ENCODE measurements around the gene ACSM3. TPM values are rescaled to one million over a fixed set of nuclear protein-coding genes. Genes with fewer than 3 reads are reported as not detected.

Gene ACSM3
- total and polyA plus RNA-seq, 2 experiments from 2014 or later = 5.7 to 8.7 TPM

DNA sequence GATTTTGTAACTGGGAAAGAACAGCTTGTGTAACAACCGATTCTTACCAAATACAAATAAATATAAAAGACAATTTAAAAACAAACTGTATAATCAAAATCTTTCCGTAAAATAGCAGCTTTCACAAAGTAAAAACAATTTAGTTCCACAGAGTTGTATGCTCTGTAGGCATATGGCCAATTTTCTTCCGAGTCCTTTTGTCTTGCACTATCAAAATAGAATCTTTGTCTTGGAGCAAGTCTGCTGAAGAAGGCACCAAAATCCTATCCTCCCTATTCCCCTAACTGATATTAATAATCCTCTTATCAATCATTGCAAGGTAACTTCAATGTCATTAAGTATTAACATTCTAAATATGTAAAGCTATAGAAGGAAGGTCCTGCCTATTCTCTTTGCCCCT is 29.8 kb upstream of the ACSM3 start:
- H3K27ac ChIP-seq (ENCODE audit: low read depth) = no peak overlapping the region
- H3K4me1 ChIP-seq (ENCODE audit: insufficient read depth) = no peaks in the 10 kb centered on the region
- Mint-ChIP-seq H3K9me3 (no peaks in the 10 kb centered on the region), H3K4me3 (no peak overlapping the region), H3K27ac (no peak overlapping the region), H3K4me1 (no peaks in the 10 kb centered on the region), H3K36me3 (ENCODE audit: low read depth) (peaks cover 39% of the 10 kb centered on the region), H3K27me3 (ENCODE audit: insufficient read depth, low read depth, poor library complexity) (peaks cover 2% of the 10 kb centered on the region)
- no peaks in the 10 kb centered on the region for H3F3A ChIP-seq (replicated peaks; ENCODE audit: low read depth)
- peaks cover 3% of the 10 kb centered on the region for H4K20me1 ChIP-seq (replicated peaks; ENCODE audit: insufficient read depth)
- DNase-seq (ENCODE audit: low spot score) (no peak), ATAC-seq (no peak)
- H2AFZ ChIP-seq = no peak overlapping the region
- H3K4me3 ChIP-seq = no peak overlapping the region
- no peak overlapping the region for H3K4me2 ChIP-seq
- no peak for TF ChIP-seq JUNB (IDR thresholded peaks at IDR 0.05; ENCODE audit: unreplicated experiment)
- no peak for TF ChIP-seq NANOG (IDR thresholded peaks at IDR 0.05; ENCODE audit: borderline replicate concordance)
- TF ChIP-seq CREB1 (CRISPR knock-in tag; IDR thresholded peaks at IDR 0.05; ENCODE audit: low read depth) = no peak
- TF ChIP-seq EZH2phosphoT487 (IDR thresholded peaks at IDR 0.05; ENCODE audit: unreplicated experiment) = no peak
- no peak for TF ChIP-seq STAT1 (IDR thresholded peaks at IDR 0.05; ENCODE audit: unreplicated experiment)
- TF ChIP-seq POLR2AphosphoS5 (IDR thresholded peaks at IDR 0.05; ENCODE audit: low read depth) = no peak
- TF ChIP-seq, protein P1, sequence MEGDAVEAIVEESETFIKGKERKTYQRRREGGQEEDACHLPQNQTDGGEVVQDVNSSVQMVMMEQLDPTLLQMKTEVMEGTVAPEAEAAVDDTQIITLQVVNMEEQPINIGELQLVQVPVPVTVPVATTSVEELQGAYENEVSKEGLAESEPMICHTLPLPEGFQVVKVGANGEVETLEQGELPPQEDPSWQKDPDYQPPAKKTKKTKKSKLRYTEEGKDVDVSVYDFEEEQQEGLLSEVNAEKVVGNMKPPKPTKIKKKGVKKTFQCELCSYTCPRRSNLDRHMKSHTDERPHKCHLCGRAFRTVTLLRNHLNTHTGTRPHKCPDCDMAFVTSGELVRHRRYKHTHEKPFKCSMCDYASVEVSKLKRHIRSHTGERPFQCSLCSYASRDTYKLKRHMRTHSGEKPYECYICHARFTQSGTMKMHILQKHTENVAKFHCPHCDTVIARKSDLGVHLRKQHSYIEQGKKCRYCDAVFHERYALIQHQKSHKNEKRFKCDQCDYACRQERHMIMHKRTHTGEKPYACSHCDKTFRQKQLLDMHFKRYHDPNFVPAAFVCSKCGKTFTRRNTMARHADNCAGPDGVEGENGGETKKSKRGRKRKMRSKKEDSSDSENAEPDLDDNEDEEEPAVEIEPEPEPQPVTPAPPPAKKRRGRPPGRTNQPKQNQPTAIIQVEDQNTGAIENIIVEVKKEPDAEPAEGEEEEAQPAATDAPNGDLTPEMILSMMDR (conservative IDR thresholded peaks at IDR 0.05; ENCODE audit: low read depth in 2 of 2) = no peak
- no peak for TF ChIP-seq ZNF331 (CRISPR knock-in tag; IDR thresholded peaks at IDR 0.05; ENCODE audit: low read depth)
- TF ChIP-seq, protein P2, sequence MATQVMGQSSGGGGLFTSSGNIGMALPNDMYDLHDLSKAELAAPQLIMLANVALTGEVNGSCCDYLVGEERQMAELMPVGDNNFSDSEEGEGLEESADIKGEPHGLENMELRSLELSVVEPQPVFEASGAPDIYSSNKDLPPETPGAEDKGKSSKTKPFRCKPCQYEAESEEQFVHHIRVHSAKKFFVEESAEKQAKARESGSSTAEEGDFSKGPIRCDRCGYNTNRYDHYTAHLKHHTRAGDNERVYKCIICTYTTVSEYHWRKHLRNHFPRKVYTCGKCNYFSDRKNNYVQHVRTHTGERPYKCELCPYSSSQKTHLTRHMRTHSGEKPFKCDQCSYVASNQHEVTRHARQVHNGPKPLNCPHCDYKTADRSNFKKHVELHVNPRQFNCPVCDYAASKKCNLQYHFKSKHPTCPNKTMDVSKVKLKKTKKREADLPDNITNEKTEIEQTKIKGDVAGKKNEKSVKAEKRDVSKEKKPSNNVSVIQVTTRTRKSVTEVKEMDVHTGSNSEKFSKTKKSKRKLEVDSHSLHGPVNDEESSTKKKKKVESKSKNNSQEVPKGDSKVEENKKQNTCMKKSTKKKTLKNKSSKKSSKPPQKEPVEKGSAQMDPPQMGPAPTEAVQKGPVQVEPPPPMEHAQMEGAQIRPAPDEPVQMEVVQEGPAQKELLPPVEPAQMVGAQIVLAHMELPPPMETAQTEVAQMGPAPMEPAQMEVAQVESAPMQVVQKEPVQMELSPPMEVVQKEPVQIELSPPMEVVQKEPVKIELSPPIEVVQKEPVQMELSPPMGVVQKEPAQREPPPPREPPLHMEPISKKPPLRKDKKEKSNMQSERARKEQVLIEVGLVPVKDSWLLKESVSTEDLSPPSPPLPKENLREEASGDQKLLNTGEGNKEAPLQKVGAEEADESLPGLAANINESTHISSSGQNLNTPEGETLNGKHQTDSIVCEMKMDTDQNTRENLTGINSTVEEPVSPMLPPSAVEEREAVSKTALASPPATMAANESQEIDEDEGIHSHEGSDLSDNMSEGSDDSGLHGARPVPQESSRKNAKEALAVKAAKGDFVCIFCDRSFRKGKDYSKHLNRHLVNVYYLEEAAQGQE (IDR thresholded peaks at IDR 0.05; ENCODE audit: unreplicated experiment) = no peak
- TF ChIP-seq, protein P3, sequence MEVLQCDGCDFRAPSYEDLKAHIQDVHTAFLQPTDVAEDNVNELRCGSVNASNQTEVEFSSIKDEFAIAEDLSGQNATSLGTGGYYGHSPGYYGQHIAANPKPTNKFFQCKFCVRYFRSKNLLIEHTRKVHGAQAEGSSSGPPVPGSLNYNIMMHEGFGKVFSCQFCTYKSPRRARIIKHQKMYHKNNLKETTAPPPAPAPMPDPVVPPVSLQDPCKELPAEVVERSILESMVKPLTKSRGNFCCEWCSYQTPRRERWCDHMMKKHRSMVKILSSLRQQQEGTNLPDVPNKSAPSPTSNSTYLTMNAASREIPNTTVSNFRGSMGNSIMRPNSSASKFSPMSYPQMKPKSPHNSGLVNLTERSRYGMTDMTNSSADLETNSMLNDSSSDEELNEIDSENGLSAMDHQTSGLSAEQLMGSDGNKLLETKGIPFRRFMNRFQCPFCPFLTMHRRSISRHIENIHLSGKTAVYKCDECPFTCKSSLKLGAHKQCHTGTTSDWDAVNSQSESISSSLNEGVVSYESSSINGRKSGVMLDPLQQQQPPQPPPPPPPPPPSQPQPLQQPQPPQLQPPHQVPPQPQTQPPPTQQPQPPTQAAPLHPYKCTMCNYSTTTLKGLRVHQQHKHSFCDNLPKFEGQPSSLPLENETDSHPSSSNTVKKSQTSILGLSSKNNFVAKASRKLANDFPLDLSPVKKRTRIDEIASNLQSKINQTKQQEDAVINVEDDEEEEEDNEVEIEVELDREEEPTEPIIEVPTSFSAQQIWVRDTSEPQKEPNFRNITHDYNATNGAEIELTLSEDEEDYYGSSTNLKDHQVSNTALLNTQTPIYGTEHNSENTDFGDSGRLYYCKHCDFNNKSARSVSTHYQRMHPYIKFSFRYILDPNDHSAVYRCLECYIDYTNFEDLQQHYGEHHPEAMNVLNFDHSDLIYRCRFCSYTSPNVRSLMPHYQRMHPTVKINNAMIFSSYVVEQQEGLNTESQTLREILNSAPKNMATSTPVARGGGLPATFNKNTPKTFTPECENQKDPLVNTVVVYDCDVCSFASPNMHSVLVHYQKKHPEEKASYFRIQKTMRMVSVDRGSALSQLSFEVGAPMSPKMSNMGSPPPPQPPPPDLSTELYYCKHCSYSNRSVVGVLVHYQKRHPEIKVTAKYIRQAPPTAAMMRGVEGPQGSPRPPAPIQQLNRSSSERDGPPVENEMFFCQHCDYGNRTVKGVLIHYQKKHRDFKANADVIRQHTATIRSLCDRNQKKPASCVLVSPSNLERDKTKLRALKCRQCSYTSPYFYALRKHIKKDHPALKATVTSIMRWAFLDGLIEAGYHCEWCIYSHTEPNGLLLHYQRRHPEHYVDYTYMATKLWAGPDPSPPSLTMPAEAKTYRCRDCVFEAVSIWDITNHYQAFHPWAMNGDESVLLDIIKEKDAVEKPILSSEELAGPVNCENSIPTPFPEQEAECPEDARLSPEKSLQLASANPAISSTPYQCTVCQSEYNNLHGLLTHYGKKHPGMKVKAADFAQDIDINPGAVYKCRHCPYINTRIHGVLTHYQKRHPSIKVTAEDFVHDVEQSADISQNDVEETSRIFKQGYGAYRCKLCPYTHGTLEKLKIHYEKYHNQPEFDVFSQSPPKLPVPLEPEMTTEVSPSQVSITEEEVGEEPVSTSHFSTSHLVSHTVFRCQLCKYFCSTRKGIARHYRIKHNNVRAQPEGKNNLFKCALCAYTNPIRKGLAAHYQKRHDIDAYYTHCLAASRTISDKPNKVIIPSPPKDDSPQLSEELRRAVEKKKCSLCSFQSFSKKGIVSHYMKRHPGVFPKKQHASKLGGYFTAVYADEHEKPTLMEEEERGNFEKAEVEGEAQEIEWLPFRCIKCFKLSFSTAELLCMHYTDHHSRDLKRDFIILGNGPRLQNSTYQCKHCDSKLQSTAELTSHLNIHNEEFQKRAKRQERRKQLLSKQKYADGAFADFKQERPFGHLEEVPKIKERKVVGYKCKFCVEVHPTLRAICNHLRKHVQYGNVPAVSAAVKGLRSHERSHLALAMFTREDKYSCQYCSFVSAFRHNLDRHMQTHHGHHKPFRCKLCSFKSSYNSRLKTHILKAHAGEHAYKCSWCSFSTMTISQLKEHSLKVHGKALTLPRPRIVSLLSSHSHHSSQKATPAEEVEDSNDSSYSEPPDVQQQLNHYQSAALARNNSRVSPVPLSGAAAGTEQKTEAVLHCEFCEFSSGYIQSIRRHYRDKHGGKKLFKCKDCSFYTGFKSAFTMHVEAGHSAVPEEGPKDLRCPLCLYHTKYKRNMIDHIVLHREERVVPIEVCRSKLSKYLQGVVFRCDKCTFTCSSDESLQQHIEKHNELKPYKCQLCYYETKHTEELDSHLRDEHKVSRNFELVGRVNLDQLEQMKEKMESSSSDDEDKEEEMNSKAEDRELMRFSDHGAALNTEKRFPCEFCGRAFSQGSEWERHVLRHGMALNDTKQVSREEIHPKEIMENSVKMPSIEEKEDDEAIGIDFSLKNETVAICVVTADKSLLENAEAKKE (CRISPR knock-in tag; IDR thresholded peaks at IDR 0.05) = no peak
- peaks cover 11% of the 10 kb centered on the region for H3K79me2 ChIP-seq (replicated peaks; ENCODE audit: insufficient read depth)
- no peaks in the 10 kb centered on the region for H3K9me2 ChIP-seq (ENCODE audit: insufficient read depth)
- H3K36me3 ChIP-seq (ENCODE audit: insufficient read depth) = peaks cover 28% of the 10 kb centered on the region
- no peaks in the 10 kb centered on the region for H3K27me3 ChIP-seq (ENCODE audit: insufficient read depth)
